Kidney (tissue), 14 donors: ENCODE data around the gene LIME1. TPM values are rescaled to one million over a fixed set of nuclear protein-coding genes. Genes with fewer than 3 reads are reported as not detected.

Experiments
- DNase-seq, 5 donors: peaks; one replicate each; pipeline ENCODE4 v3.0.0-alpha.2; 2013 to 2020
- FAIRE-seq: peaks from 2 replicates; lab custom pipeline; 2012; peaks lifted over from hg19 to GRCh38; lab: Jason Lieb, UNC
- H3K27ac ChIP-seq, 2 donors: one replicate each; pipeline ENCODE4 v1.7.0; 2013; ENCODE audit warnings: low read depth in 2 of 2, low read length in 2 of 2, inconsistent platforms in 1 of 2
- H3K27me3 ChIP-seq: one replicate; pipeline ENCODE4 v1.7.1; 2013; ENCODE audit warnings: low read length, inconsistent platforms; ENCODE audit not compliant: control insufficient read depth, insufficient read depth
- H3K36me3 ChIP-seq, 3 donors: one replicate each; pipeline versions ENCODE4 v1.7.0 to v1.7.1; 2013; ENCODE audit warnings: low read length in 3 of 3, control low read depth in 1 of 3, inconsistent platforms in 1 of 3; ENCODE audit not compliant: insufficient read depth in 3 of 3, control insufficient read depth in 2 of 3
- H3K4me1 ChIP-seq, 3 donors: one replicate each; pipeline versions ENCODE4 v1.7.0 to v1.7.1; 2013; ENCODE audit warnings: low read length in 3 of 3, inconsistent platforms in 1 of 3, low read depth in 1 of 3; ENCODE audit not compliant: control insufficient read depth in 2 of 3, insufficient read depth in 2 of 3
- H3K4me3 ChIP-seq, 3 donors: one replicate each; pipeline versions ENCODE4 v1.7.0 to v1.8.1; 2013; ENCODE audit warnings: low read length in 3 of 3, control low read depth in 1 of 3, inconsistent platforms in 1 of 3
- H3K9ac ChIP-seq, 3 donors: one replicate each; pipeline versions ENCODE4 v1.7.0 to v1.7.1; 2013; ENCODE audit warnings: low read length in 3 of 3, control low read depth in 1 of 3, inconsistent platforms in 1 of 3
- H3K9me3 ChIP-seq, 3 donors: one replicate each; pipeline versions ENCODE4 v1.7.0 to v1.7.1; 2013; ENCODE audit warnings: low read length in 3 of 3, control low read depth in 1 of 3, inconsistent platforms in 1 of 3; ENCODE audit not compliant: control insufficient read depth in 2 of 3, insufficient read depth in 1 of 3
- intact Hi-C: fragments of 100-400 bp; cut with DNase I; formaldehyde crosslinking; loops from one replicate; pipeline ENCODE4 v1.11.1; 2022
- polyA plus RNA-seq: library from polyadenylated mRNA; stranded (reverse); fragments of 350-450 nt; fragmentation: Illumina TruSeq; extraction: RNeasy Lipid Tissue Mini Kit (QIAGEN cat#74804); gene quantifications from one replicate; pipeline ENCODE4 v1.2.3, GENCODE V29; 2014; ENCODE audit warnings: low read depth, low replicate concordance; ENCODE audit not compliant: insufficient read depth
- total RNA-seq: library from RNA; stranded (reverse); fragmentation: NEBNext Ultra II Directional; extraction: Animal tissue kit (Norgen Biotek cat#: 25700); gene quantifications from one replicate; pipeline ENCODE4 v1.2.1, GENCODE V29; 2021
- TF ChIP-seq, protein P1 (sequence below): IDR thresholded peaks from 3 replicates; pipeline ENCODE4 v1.5.1; 2012; ENCODE audit warnings: mild to moderate bottlenecking, moderate library complexity, borderline replicate concordance; ENCODE audit not compliant: insufficient read depth; ENCODE audit errors: extremely low read depth
- donor health status: control.
- donor health status: control.
- donor health status: control.
- donor health status: control.
- donor health status: control.
- donor health status: DM: yes; HTN: yes; CAD: no.
- donor health status: Normal renal cell carcinoma (clear cell type).

LIME1 gene
- total and polyA plus RNA-seq, 2 donors from 2014 or later, result 12.1 to 114 TPM

DNA sequence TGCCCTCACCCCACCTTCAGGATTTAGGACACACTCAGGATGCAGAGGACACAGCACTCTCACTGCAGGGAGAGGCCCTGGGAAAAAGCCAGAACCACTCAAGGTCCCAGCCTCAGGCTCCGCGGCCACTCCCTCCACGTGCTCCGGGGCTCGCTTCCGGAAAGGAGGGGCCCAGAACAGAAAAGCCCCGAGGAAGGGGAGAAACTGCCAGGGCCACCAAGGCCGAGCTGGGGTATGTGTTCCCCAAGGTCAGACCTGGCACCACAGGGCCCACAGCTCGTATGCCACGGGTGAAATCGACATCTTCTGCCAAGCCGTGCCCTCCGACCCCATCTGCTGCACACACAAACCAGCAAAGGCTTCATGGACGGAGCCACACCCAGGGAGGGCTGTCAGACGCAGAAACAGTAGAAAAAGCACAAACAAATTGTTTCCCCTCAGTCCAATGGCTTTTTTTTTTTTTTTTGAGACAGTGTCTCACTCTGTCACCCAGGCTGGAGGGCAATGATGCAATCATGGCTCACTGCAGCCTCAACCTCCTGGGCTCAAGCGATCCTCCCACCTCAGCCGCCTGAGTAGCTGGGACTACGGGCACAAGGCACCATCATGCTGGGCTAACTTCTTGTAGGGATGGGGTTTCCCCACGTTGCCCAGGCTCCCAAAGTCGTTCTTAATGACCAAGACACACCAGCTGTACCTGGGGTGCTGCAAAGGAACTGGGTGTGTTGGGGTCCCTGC is 36.5 kb downstream of the LIME1 start:
- H3K9me3 ChIP-seq, result no peaks in the 10 kb centered on the region
- H3K36me3 ChIP-seq, result no peaks in the 10 kb centered on the region
- H3K27ac ChIP-seq, result no peak overlapping the region
- no peak overlapping the region for H3K9ac ChIP-seq
- intact Hi-C loops, result no loop called here
- H3K4me1 ChIP-seq, result peaks cover 0 to 15% (median 0%) of the 10 kb centered on the region in 3 donors
- H3K27me3 ChIP-seq, result no peaks in the 10 kb centered on the region
- FAIRE-seq, result no peak
- TF ChIP-seq, protein P1, sequence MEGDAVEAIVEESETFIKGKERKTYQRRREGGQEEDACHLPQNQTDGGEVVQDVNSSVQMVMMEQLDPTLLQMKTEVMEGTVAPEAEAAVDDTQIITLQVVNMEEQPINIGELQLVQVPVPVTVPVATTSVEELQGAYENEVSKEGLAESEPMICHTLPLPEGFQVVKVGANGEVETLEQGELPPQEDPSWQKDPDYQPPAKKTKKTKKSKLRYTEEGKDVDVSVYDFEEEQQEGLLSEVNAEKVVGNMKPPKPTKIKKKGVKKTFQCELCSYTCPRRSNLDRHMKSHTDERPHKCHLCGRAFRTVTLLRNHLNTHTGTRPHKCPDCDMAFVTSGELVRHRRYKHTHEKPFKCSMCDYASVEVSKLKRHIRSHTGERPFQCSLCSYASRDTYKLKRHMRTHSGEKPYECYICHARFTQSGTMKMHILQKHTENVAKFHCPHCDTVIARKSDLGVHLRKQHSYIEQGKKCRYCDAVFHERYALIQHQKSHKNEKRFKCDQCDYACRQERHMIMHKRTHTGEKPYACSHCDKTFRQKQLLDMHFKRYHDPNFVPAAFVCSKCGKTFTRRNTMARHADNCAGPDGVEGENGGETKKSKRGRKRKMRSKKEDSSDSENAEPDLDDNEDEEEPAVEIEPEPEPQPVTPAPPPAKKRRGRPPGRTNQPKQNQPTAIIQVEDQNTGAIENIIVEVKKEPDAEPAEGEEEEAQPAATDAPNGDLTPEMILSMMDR, result no peak
- DNase-seq, result peak in 1 of 5 donors; percentile 76
- no peak overlapping the region for H3K4me3 ChIP-seq

DNA sequence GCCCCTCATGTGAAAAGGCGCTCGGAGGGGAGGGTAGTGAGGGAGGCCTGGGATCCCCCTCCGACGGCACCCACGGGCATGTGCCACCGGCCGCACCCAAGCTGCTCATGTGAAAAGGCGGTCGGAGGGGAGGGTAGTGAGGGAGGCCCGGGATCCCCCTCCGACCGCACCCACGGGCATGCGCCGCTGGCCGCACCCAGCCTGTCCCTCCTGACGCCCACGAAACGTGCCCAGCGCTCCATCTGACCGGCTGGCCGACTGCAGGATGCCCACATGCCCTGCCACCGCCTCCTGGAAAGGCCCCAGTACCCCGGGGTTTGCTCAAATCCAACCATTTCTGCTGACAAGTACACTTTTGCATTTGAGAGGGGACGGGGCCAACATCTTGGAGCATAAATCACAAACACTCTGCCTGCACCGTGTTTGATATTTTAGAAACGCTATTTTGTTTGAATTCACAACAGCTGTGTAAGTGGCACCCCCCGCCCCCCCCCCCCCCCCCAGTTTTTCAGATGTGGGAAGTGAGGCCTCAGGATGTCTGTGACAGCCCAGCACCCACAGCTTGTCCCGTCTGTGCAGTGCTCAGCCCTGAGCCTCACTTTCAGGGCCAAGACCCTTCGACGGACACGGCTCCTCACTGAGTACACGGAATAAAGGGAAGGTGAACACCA is 37.2 kb downstream of the LIME1 start:
- FAIRE-seq (no peak), DNase-seq (peak in 1 of 5 donors; percentile 80)
- Histone ChIP-seq H3K4me3 (no peak overlapping the region), H3K27me3 (no peaks in the 10 kb centered on the region), H3K27ac (no peak overlapping the region), H3K36me3 (no peaks in the 10 kb centered on the region), H3K4me1 (peaks cover 0 to 15% (median 0%) of the 10 kb centered on the region in 3 donors), H3K9ac (no peak overlapping the region), H3K9me3 (no peaks in the 10 kb centered on the region)
- intact Hi-C loops, result no loop called here
- TF ChIP-seq, protein P1, result no peak

DNA sequence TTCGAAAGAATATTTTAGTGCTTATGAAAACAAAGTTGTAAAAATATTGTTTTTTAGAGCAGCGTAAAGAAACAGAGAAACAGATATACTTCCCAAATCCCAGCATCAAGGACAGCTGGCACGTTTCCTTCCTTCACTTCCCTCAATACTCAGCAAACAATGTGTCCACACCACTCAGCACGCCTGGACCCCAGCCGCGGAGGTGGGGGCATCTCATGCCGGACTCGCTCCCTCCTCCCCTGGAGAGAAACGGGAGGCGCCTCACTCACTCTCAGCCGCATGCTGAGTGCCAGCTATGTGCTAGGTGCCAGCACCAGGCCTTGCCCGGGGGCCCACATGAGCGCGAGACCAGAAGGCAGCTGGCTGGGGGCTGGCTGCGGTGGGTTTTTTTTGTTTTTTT is 37.8 kb downstream of the LIME1 start:
- no peak for FAIRE-seq
- H3K9ac ChIP-seq, result no peak overlapping the region
- no peaks in the 10 kb centered on the region for H3K9me3 ChIP-seq
- no peak overlapping the region for H3K27ac ChIP-seq
- H3K27me3 ChIP-seq, result no peaks in the 10 kb centered on the region
- H3K4me1 ChIP-seq, result peaks cover 0 to 15% (median 0%) of the 10 kb centered on the region in 3 donors
- H3K36me3 ChIP-seq, result no peaks in the 10 kb centered on the region
- TF ChIP-seq, protein P1, result no peak
- intact Hi-C loops, result no loop called here
- no peak overlapping the region for H3K4me3 ChIP-seq
- peak in 1 of 5 donors; percentile 76 for DNase-seq
